HEK293T (cell line): Measurements from ENCODE around the gene HMMR.

ENCODE experiments used
- CTCF ChIA-PET: fragments of 350-600 bp; formaldehyde crosslinking; extraction: SDS; loops from one replicate; lab custom pipeline; 2021; ENCODE audit warnings: antibody characterized with exemption, inconsistent platforms; lab: Yijun Ruan, JAX
- POLR2A ChIA-PET: fragments of 350-600 bp; formaldehyde crosslinking; extraction: SDS; loops from one replicate; lab custom pipeline; 2020; ENCODE audit warnings: antibody characterized with exemption, inconsistent platforms; lab: Yijun Ruan, JAX
- DNase-seq: peaks from one replicate; pipeline ENCODE4 v3.0.0; 2012; ENCODE audit warnings: mixed read lengths; ENCODE audit errors: extremely low spot score
- ARNT ChIP-seq: fragments of 450-650 bp; IDR thresholded peaks from 2 replicates; pipeline ENCODE4 v1.6.1; 2017; ENCODE audit warnings: mild to moderate bottlenecking
- BHLHE40 ChIP-seq: fragments of 450-650 bp; IDR thresholded peaks from 2 replicates; pipeline ENCODE4 v1.6.1; 2016; ENCODE audit warnings: mild to moderate bottlenecking, moderate library complexity, borderline replicate concordance
- CTBP1 ChIP-seq: fragments of 450-650 bp; IDR thresholded peaks from 2 replicates; pipeline ENCODE4 v1.6.1; 2016; ENCODE audit warnings: borderline replicate concordance
- ELF4 ChIP-seq: fragments of 450-650 bp; IDR thresholded peaks from 2 replicates; pipeline ENCODE4 v1.6.1; 2017; ENCODE audit warnings: antibody characterized with exemption
- FOXA1 ChIP-seq: fragments of 450-650 bp; IDR thresholded peaks from 2 replicates; pipeline ENCODE4 v1.6.1; 2016; ENCODE audit warnings: mild to moderate bottlenecking
- FOXK2 ChIP-seq: fragments of 450-650 bp; IDR thresholded peaks from 2 replicates; pipeline ENCODE4 v1.6.1; 2016; ENCODE audit warnings: mild to moderate bottlenecking
- FOXM1 ChIP-seq: fragments of 450-650 bp; IDR thresholded peaks from 2 replicates; pipeline ENCODE4 v1.6.1; 2017; ENCODE audit warnings: mild to moderate bottlenecking, borderline replicate concordance
- HDGF ChIP-seq: fragments of 450-650 bp; IDR thresholded peaks from 2 replicates; pipeline ENCODE4 v1.6.1; 2017; ENCODE audit warnings: antibody characterized with exemption, borderline replicate concordance
- L3MBTL2 ChIP-seq: fragments of 450-650 bp; conservative IDR thresholded peaks from 2 replicates; pipeline ENCODE4 v1.6.1; 2016; ENCODE audit warnings: mild to moderate bottlenecking
- LEF1 ChIP-seq: fragments of 450-650 bp; IDR thresholded peaks from 2 replicates; pipeline ENCODE4 v1.6.1; 2017; ENCODE audit warnings: mild to moderate bottlenecking, borderline replicate concordance
- NFRKB ChIP-seq: fragments of 450-650 bp; IDR thresholded peaks from 2 replicates; pipeline ENCODE4 v1.6.1; 2016; ENCODE audit warnings: mild to moderate bottlenecking, moderate library complexity
- SP1 ChIP-seq: fragments of 450-650 bp; IDR thresholded peaks from 2 replicates; pipeline ENCODE4 v1.6.1; 2017
- SUZ12 ChIP-seq: fragments of 450-650 bp; IDR thresholded peaks from 2 replicates; pipeline ENCODE4 v1.6.1; 2016; ENCODE audit warnings: mild to moderate bottlenecking
- TARDBP ChIP-seq: fragments of 450-650 bp; IDR thresholded peaks from 2 replicates; pipeline ENCODE4 v1.6.1; 2016
- ZNF384 ChIP-seq: fragments of 450-650 bp; IDR thresholded peaks from 2 replicates; pipeline ENCODE4 v1.6.1; 2016
- TF ChIP-seq, protein P1 (sequence below): fragments of 450-650 bp; IDR thresholded peaks from 2 replicates; pipeline ENCODE4 v1.6.1; 2016

Gene HMMR

DNA sequence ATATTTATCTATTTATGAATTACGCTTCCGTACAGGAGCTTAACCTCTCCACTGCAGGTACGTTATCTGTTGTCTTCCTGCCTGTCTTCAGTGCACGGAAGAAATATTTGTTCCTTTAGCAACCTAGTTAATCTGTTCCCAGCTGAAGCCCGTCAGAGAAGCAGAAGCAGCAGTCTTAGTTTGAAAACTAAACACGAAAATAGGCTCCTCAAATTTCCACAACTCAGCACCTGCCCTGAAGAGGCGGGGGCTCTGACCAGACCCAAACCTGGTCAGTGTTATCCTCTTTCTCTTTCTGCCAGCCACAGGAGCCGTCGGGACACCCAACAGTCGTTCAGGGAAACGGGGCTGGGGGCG, 992 bp upstream of the HMMR start:
- ChIA-PET POLR2A (interaction anchor here (1.1 to 6.4 kb wide), 10 partner anchors 11 to 106 kb away, joined by 3 to 129 read pairs (median 11); partner anchors contain the start of genes CCNG1 and MAT2B), CTCF (interaction anchor here (0.6 kb wide), 2 partner anchors 11 to 25 kb away, joined by 3 read pairs; no protein-coding TSS in a partner anchor)
- DNase-seq, result no peak
- TF ChIP-seq ZNF384 (no peak), CTBP1 (no peak), SP1 (no peak), FOXA1 (no peak), HDGF (no peak), FOXK2 (no peak), NFRKB (no peak), TARDBP (no peak), ARNT (no peak), SUZ12 (no peak), FOXM1 (no peak), L3MBTL2 (no peak), BHLHE40 (no peak), ELF4 (no peak)
- TF ChIP-seq, protein P1, sequence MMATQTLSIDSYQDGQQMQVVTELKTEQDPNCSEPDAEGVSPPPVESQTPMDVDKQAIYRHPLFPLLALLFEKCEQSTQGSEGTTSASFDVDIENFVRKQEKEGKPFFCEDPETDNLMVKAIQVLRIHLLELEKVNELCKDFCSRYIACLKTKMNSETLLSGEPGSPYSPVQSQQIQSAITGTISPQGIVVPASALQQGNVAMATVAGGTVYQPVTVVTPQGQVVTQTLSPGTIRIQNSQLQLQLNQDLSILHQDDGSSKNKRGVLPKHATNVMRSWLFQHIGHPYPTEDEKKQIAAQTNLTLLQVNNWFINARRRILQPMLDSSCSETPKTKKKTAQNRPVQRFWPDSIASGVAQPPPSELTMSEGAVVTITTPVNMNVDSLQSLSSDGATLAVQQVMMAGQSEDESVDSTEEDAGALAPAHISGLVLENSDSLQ, result no peak

DNA sequence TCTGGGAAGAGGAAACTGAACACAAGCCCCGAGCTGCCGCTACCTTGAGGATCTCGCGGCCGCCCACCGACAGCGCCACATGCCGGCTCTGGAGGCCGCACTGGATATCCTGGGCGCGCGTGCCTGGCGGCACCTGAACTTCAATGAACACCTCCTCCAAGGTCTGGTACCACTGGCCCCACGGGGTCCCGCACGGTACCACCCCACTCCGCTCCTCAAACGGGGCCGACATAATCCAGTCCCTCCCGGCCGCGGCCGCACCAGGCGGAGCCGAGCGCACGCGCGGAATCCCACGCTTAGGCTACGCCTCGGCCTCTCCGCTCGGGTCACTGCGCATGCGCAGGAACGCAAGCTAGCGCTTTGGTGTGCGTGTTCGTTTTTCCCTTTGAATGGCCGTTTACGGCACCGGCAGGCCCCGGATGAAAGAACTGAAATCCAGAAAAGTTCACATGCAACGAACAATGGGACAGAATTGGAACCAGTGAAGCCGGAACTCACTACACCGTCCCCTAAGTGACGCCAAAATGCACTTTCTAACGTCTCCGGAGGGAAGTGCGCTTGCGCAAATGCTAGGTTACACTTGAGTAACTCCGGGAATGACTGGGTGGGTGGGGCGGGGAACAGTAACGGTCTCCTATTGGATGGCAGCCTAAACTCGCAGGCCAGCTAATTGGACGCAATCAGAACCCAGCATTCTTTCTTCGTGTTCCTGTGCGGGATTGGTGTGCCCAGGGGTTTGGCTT, 442 bp upstream of the HMMR start, which contains the start of gene NUDCD2:
Gene NUDCD2, minus strand, starts transcription at position 284 of the 743 bp plus-strand sequence. Its CDS starts 52 bp downstream, at position 232.
- peak; percentile 84 for DNase-seq
- POLR2A ChIA-PET, result interaction anchor here (0.6 to 6.4 kb wide), 20 partner anchors 8 to 900 kb away, joined by 3 to 129 read pairs (median 4); partner anchors contain the start of genes CCNG1 and MAT2B
- CTCF ChIA-PET, result interaction anchor here (0.6 to 0.7 kb wide), 3 partner anchors 26 to 1758 kb away, joined by 3 read pairs; no protein-coding TSS in a partner anchor
- peak; percentile 78 for TF ChIP-seq FOXM1
- TF ChIP-seq L3MBTL2, result peak; percentile 90
- peak; percentile 40; the same call in 1 of the 2 replicates for TF ChIP-seq ELF4
- TF ChIP-seq BHLHE40, result no peak
- TF ChIP-seq HDGF, result no peak

DNA sequence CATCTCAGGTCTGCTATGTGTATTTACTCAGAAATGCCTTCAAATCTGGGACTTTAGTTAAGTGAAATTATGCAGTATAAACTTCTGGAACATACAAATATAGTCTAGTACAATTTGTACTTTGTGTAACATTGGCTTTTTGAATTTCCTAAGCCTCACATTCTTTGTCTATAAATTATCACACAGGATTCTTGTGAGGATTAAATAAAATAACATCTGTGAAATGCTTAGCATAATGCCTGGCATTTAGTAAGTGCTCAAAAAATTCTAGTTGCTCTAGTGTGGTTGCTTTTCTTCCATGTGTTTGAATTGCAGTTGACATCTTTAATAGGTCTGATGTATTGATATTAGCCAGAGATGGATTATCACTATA, 2.6 kb downstream of the HMMR start:
- POLR2A ChIA-PET, result no interaction called here
- CTCF ChIA-PET, result no interaction called here
- no peak for DNase-seq
- TF ChIP-seq SP1, result no peak
- TF ChIP-seq ARNT, result no peak
- no peak for TF ChIP-seq FOXM1
- no peak for TF ChIP-seq SUZ12
- TF ChIP-seq, protein P1, result no peak
- no peak for TF ChIP-seq ELF4
- no peak for TF ChIP-seq BHLHE40
- no peak for TF ChIP-seq FOXA1
- no peak for TF ChIP-seq FOXK2
- TF ChIP-seq ZNF384, result no peak
- TF ChIP-seq CTBP1, result no peak
- no peak for TF ChIP-seq L3MBTL2
- no peak for TF ChIP-seq HDGF

DNA sequence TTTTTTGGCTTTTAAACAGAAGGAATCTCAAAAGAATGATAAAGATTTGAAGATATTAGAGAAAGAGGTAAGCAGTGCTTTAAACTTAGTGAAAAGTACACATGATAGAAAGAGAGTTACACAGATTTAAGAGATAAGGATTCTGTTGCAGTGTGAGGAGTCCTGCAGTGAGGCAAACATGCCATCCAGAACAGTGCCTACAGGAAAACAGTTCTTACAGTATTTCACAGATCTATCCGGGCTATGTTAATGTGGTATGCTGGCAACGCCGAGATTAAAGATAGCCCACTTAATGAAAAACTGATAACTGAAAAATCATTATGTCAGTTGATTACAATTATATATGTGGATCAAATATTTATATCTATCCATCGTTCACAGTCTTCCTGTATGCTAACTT, 7.2 kb downstream of the HMMR start:
- POLR2A ChIA-PET, result interaction anchor here (1.4 kb wide), 1 partner anchor 7 kb away, joined by 4 read pairs; the partner anchor contains the start of gene HMMR
- CTCF ChIA-PET, result no interaction called here

DNA sequence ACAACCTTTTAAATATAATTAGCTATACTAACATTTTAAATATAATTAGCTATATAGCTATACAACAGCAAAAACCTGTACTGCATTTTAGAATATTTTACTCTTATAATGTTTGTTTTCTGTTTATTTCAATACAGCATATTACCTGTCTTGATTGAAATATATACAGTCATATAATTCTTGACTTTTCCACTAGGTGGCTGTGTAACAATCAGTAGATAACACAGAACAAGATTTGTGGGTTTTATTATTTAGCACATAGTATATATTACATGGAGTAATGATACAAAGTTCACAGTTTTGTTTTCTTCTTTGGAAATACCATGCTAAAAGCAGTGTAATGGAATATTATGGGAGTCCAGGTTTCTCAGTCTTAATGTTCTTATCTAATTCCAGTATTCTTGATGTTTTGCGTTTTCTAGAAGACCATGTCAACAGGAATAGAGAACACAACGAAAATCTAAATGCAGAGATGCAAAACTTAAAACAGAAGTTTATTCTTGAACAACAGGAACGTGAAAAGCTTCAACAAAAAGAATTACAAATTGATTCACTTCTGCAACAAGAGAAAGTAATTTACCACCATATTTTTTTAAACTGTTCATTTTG, 13.3 kb downstream of the HMMR start:
- no peak for DNase-seq
- CTCF ChIA-PET, result no interaction called here
- POLR2A ChIA-PET, result interaction anchor here (1.5 kb wide), 1 partner anchor 32 kb away, joined by 5 read pairs; the partner anchor contains the start of gene MAT2B
- TF ChIP-seq SUZ12 (no peak), TARDBP (no peak), LEF1 (no peak), HDGF (no peak), ELF4 (no peak), CTBP1 (no peak), ZNF384 (no peak), BHLHE40 (no peak), FOXK2 (no peak), SP1 (no peak), FOXA1 (no peak), ARNT (no peak), L3MBTL2 (no peak), NFRKB (no peak), FOXM1 (no peak)
- TF ChIP-seq, protein P1, result no peak

More for the DNA sequence above, 7.2 kb downstream of the HMMR start:
- no peak for DNase-seq
- no peak for TF ChIP-seq FOXK2
- TF ChIP-seq CTBP1, result no peak
- no peak for TF ChIP-seq NFRKB
- TF ChIP-seq SUZ12, result no peak
- TF ChIP-seq L3MBTL2, result no peak
- TF ChIP-seq FOXM1, result no peak
- TF ChIP-seq, protein P1, result no peak
